Measurements from ENCODE around the gene IGDCC3.

IGDCC3 gene

GRCh38 chr15:65339416-65339815, 38.4 kb downstream of the IGDCC3 start:
- no peak for TF ChIP-seq EZH2 (IDR thresholded peaks at IDR 0.05; ENCODE audit: borderline replicate concordance, low read length)
- TF ChIP-seq CTCF (IDR thresholded peaks at IDR 0.05; ENCODE audit: low read length) = no peak
- Histone ChIP-seq H3K27ac (ENCODE audit: low read depth, low read length, poor library complexity, severe bottlenecking) (no peak overlapping the region), H2AFZ (ENCODE audit: low read length) (no peak overlapping the region), H3K9ac (ENCODE audit: low read length) (no peak overlapping the region), H3K9me3 (ENCODE audit: low read length) (no peaks in the 10 kb centered on the region), H3K79me2 (ENCODE audit: insufficient read depth, low read length) (no peaks in the 10 kb centered on the region), H3K36me3 (ENCODE audit: insufficient read depth, low read length) (no peaks in the 10 kb centered on the region), H4K20me1 (ENCODE audit: insufficient read depth, low read length) (no peaks in the 10 kb centered on the region), H3K4me1 (ENCODE audit: insufficient read depth, low read length, severe bottlenecking) (peaks cover 10% of the 10 kb centered on the region), H3F3A (ENCODE audit: insufficient read depth, low read length) (no peaks in the 10 kb centered on the region), H3K9me2 (ENCODE audit: low read depth, low read length) (no peaks in the 10 kb centered on the region), H3K27me3 (ENCODE audit: insufficient read depth, low read length) (0 out of 2 replicates have a peak, but pooled peaks cover 15% of the 10 kb centered on the region), H3K4me2 (ENCODE audit: low read length) (no peak overlapping the region), H3K4me3 (ENCODE audit: low read depth, low read length, poor library complexity, severe bottlenecking) (no peak overlapping the region)

- peaks cover 10% of the 10 kb centered on the region for H3K4me1 ChIP-seq (ENCODE audit: insufficient read depth, low read length, severe bottlenecking)
- no peaks in the 10 kb centered on the region for H4K20me1 ChIP-seq (ENCODE audit: insufficient read depth, low read length)
- no peak overlapping the region for H3K4me3 ChIP-seq (ENCODE audit: low read depth, low read length, poor library complexity, severe bottlenecking)
- no peaks in the 10 kb centered on the region for H3K9me3 ChIP-seq (ENCODE audit: low read length)
- TF ChIP-seq CTCF (IDR thresholded peaks at IDR 0.05; ENCODE audit: low read length) (no peak), EZH2 (IDR thresholded peaks at IDR 0.05; ENCODE audit: borderline replicate concordance, low read length) (no peak)
- H3K9ac ChIP-seq (ENCODE audit: low read length) = no peak overlapping the region
- no peak overlapping the region for H3K4me2 ChIP-seq (ENCODE audit: low read length)
- no peak overlapping the region for H2AFZ ChIP-seq (ENCODE audit: low read length)
- H3K9me2 ChIP-seq (ENCODE audit: low read depth, low read length) = no peaks in the 10 kb centered on the region
- no peaks in the 10 kb centered on the region for H3K79me2 ChIP-seq (ENCODE audit: insufficient read depth, low read length)
- H3K27me3 ChIP-seq (ENCODE audit: insufficient read depth, low read length) = peaks cover 18% of the 10 kb centered on the region; the same call in 1 of the 2 replicates
- H3F3A ChIP-seq (ENCODE audit: insufficient read depth, low read length) = no peaks in the 10 kb centered on the region
- H3K36me3 ChIP-seq (ENCODE audit: insufficient read depth, low read length) = no peaks in the 10 kb centered on the region
- H3K27ac ChIP-seq (ENCODE audit: low read depth, low read length, poor library complexity, severe bottlenecking) = no peak overlapping the region
These were observed 39.0 kb downstream of the IGDCC3 start for GRCh38 chr15:65338823-65339222.

GRCh38 chr15:65338366-65338765, 39.4 kb downstream of the IGDCC3 start:
- no peak for TF ChIP-seq CTCF (IDR thresholded peaks at IDR 0.05; ENCODE audit: low read length)
- TF ChIP-seq EZH2 (IDR thresholded peaks at IDR 0.05; ENCODE audit: borderline replicate concordance, low read length) = no peak
- Histone ChIP-seq H3K79me2 (ENCODE audit: insufficient read depth, low read length) (no peaks in the 10 kb centered on the region), H4K20me1 (ENCODE audit: insufficient read depth, low read length) (no peaks in the 10 kb centered on the region), H3K27ac (ENCODE audit: low read depth, low read length, poor library complexity, severe bottlenecking) (no peak overlapping the region), H3K36me3 (ENCODE audit: insufficient read depth, low read length) (no peaks in the 10 kb centered on the region), H3K9me2 (ENCODE audit: low read depth, low read length) (no peaks in the 10 kb centered on the region), H2AFZ (ENCODE audit: low read length) (no peak overlapping the region), H3K4me1 (ENCODE audit: insufficient read depth, low read length, severe bottlenecking) (peaks cover 10% of the 10 kb centered on the region), H3K4me3 (ENCODE audit: low read depth, low read length, poor library complexity, severe bottlenecking) (no peak overlapping the region), H3K27me3 (ENCODE audit: insufficient read depth, low read length) (peaks cover 22% of the 10 kb centered on the region; the same call in 1 of the 2 replicates), H3F3A (ENCODE audit: insufficient read depth, low read length) (no peaks in the 10 kb centered on the region), H3K9me3 (ENCODE audit: low read length) (no peaks in the 10 kb centered on the region), H3K4me2 (ENCODE audit: low read length) (no peak overlapping the region), H3K9ac (ENCODE audit: low read length) (no peak overlapping the region)
